H9 (cell line): ENCODE results near the gene ZFAND5. TPM values are rescaled to one million over a fixed set of nuclear protein-coding genes. Genes with fewer than 3 reads are reported as not detected.

Experiments
- DNase-seq: peaks from one replicate; pipeline ENCODE4 v3.0.0-alpha.2; 2017
- H2AFZ ChIP-seq: one replicate; pipeline ENCODE4 v1.6.1; 2013; ENCODE audit warnings: mild to moderate bottlenecking, low read length, control low read depth, moderate library complexity
- H2AK5ac ChIP-seq: 2 replicates; pipeline ENCODE4 v1.6.1; 2013; ENCODE audit warnings: low read length, control low read depth, mixed read lengths; ENCODE audit not compliant: insufficient read length
- H2BK120ac ChIP-seq: one replicate; pipeline ENCODE4 v1.6.1; 2013; ENCODE audit warnings: low read depth, mild to moderate bottlenecking, low read length, control low read depth, inconsistent platforms; ENCODE audit not compliant: poor library complexity, severe bottlenecking
- H2BK12ac ChIP-seq: 2 replicates; pipeline ENCODE4 v1.6.1; 2013; ENCODE audit warnings: low read length, control low read depth, mixed read lengths, low read depth; ENCODE audit not compliant: insufficient read length
- H2BK15ac ChIP-seq: 2 replicates; pipeline ENCODE4 v1.6.1; 2013; ENCODE audit warnings: low read depth, low read length, control low read depth
- H2BK20ac ChIP-seq: one replicate; pipeline ENCODE4 v1.6.1; 2013; ENCODE audit warnings: low read depth, mild to moderate bottlenecking, low read length, control low read depth, inconsistent platforms; ENCODE audit not compliant: poor library complexity, severe bottlenecking
- H2BK5ac ChIP-seq: 2 replicates; pipeline ENCODE4 v1.6.1; 2013; ENCODE audit warnings: low read length, control low read depth, mixed read lengths; ENCODE audit not compliant: insufficient read length
- H3K14ac ChIP-seq: 2 replicates; pipeline ENCODE4 v1.6.1; 2013; ENCODE audit warnings: low read length, control low read depth; ENCODE audit not compliant: insufficient read depth
- H3K18ac ChIP-seq: 2 replicates; pipeline ENCODE4 v1.6.1; 2013; ENCODE audit warnings: low read depth, mild to moderate bottlenecking, mixed read lengths, low read length, control low read depth; ENCODE audit not compliant: insufficient read length
- H3K23ac ChIP-seq: 2 replicates; pipeline ENCODE4 v1.6.1; 2013; ENCODE audit warnings: low read length, control low read depth, mixed read lengths, low read depth; ENCODE audit not compliant: insufficient read length
- H3K23me2 ChIP-seq: 2 replicates; pipeline ENCODE4 v1.6.1; 2013; ENCODE audit warnings: low read depth, mild to moderate bottlenecking, mixed read lengths, low read length, control low read depth; ENCODE audit not compliant: insufficient read length, poor library complexity, severe bottlenecking
- H3K27ac ChIP-seq: 2 replicates; pipeline ENCODE4 v1.5.1; 2013; ENCODE audit warnings: low read length, control low read depth, mixed read lengths, low read depth; ENCODE audit not compliant: insufficient read length
- H3K27me3 ChIP-seq: 2 replicates; pipeline ENCODE4 v1.6.1; 2013; ENCODE audit warnings: low read length, control low read depth, inconsistent platforms; ENCODE audit not compliant: insufficient read depth
- H3K4ac ChIP-seq: 2 replicates; pipeline ENCODE4 v1.6.1; 2013; ENCODE audit warnings: low read depth, mild to moderate bottlenecking, control low read depth, inconsistent platforms, low read length, moderate library complexity
- H3K4me1 ChIP-seq: 2 replicates; pipeline ENCODE4 v1.6.1; 2013; ENCODE audit warnings: low read length, control low read depth, inconsistent platforms; ENCODE audit not compliant: insufficient read depth
- H3K4me2 ChIP-seq: 2 replicates; pipeline ENCODE4 v1.6.1; 2013; ENCODE audit warnings: low read length, control low read depth, mixed read lengths; ENCODE audit not compliant: insufficient read length, insufficient read depth
- H3K56ac ChIP-seq: 2 replicates; pipeline ENCODE4 v1.6.1; 2013; ENCODE audit warnings: low read depth, mild to moderate bottlenecking, mixed read lengths, low read length, control low read depth; ENCODE audit not compliant: insufficient read length
- H3K79me1 ChIP-seq: 2 replicates; pipeline ENCODE4 v1.6.1; 2013; ENCODE audit warnings: low read depth, mild to moderate bottlenecking, moderate library complexity, low read length, control low read depth, inconsistent platforms; ENCODE audit not compliant: insufficient read depth, poor library complexity, severe bottlenecking
- H3K79me2 ChIP-seq: 2 replicates; pipeline ENCODE4 v1.6.1; 2013; ENCODE audit warnings: low read length, control low read depth, inconsistent platforms; ENCODE audit not compliant: insufficient read depth
- H3K9ac ChIP-seq: 2 replicates; pipeline ENCODE4 v1.6.1; 2013; ENCODE audit warnings: low read length, control low read depth, mixed read lengths; ENCODE audit not compliant: insufficient read length; ENCODE audit errors: extremely low read depth
- H3K9me3 ChIP-seq: one replicate; pipeline ENCODE4 v1.6.1; 2013; ENCODE audit warnings: low read depth, low read length, inconsistent platforms; ENCODE audit not compliant: control insufficient read depth
- H3T11ph ChIP-seq: one replicate; pipeline ENCODE4 v1.6.1; 2013; ENCODE audit warnings: mild to moderate bottlenecking, low read length, control low read depth, inconsistent platforms
- H4K20me1 ChIP-seq: one replicate; pipeline ENCODE4 v1.6.1; 2013; ENCODE audit not compliant: control insufficient read depth, insufficient read length, insufficient read depth
- H4K5ac ChIP-seq: 2 replicates; pipeline ENCODE4 v1.6.1; 2013; ENCODE audit warnings: low read depth, mild to moderate bottlenecking, mixed read lengths, low read length, control low read depth; ENCODE audit not compliant: insufficient read length
- H4K8ac ChIP-seq: replicated peaks from 2 replicates; pipeline ENCODE4 v1.6.1; 2013; ENCODE audit warnings: low read length, control low read depth, mixed read lengths, low read depth; ENCODE audit not compliant: insufficient read length
- H4K91ac ChIP-seq: 2 replicates; pipeline ENCODE4 v1.6.1; 2013; ENCODE audit warnings: low read depth, mild to moderate bottlenecking, moderate library complexity, mixed read lengths, low read length, control low read depth; ENCODE audit not compliant: insufficient read length
- H3K27ac Mint-ChIP-seq, 3 experiments: 2 replicates in 2 of 3; 3 replicates in 1 of 3; pipeline ENCODE4 v1.8.0; 2020 to 2021; ENCODE audit warnings: mixed read lengths in 3 of 3, mild to moderate bottlenecking in 1 of 3, moderate library complexity in 1 of 3
- H3K27me3 Mint-ChIP-seq: 2 replicates; pipeline ENCODE4 v1.8.0; 2021; ENCODE audit warnings: low read depth, mild to moderate bottlenecking, moderate library complexity, mixed read lengths
- H3K36me3 Mint-ChIP-seq, 3 experiments: 2 replicates in 2 of 3; 3 replicates in 1 of 3; pipeline ENCODE4 v1.8.0; 2020 to 2021; ENCODE audit warnings: low read depth in 3 of 3, mixed read lengths in 3 of 3; ENCODE audit not compliant: insufficient read depth in 1 of 3
- H3K4me1 Mint-ChIP-seq, 2 experiments: 2 replicates each; pipeline ENCODE4 v1.8.0; 2020; ENCODE audit warnings: mixed read lengths in 2 of 2
- H3K4me3 Mint-ChIP-seq, 2 experiments: 2 replicates in 1 of 2; 3 replicates in 1 of 2; pipeline ENCODE4 v1.8.0; 2020 to 2021; ENCODE audit warnings: mild to moderate bottlenecking in 2 of 2, mixed read lengths in 2 of 2, moderate library complexity in 1 of 2
- H3K9me3 Mint-ChIP-seq, 2 experiments: 2 replicates in 1 of 2; 3 replicates in 1 of 2; pipeline ENCODE4 v1.8.0; 2020; ENCODE audit warnings: mild to moderate bottlenecking in 2 of 2, mixed read lengths in 2 of 2, moderate library complexity in 1 of 2
- WGBS: extraction: QIAGEN DNeasy Blood & Tissue Kit; methylation state at CpG from one replicate; pipeline ENCODE4 v1.1.7; 2013; ENCODE audit warnings: missing lambda C conversion rate, low lambda C conversion rate, mixed read lengths; ENCODE audit not compliant: insufficient read length; ENCODE audit errors: extremely low coverage; 5-methylcytosine and 5-hydroxymethylcytosine counted together
- total RNA-seq: library from RNA; stranded (reverse); gene quantifications from 2 replicates; pipeline ENCODE4 v1.2.1, GENCODE V29; 2021
- TF ChIP-seq, protein P1 (sequence below): fragments of 200-600 bp; sonication (generic); conservative IDR thresholded peaks from 3 replicates; pipeline ENCODE4 v1.8.0; 2021; ENCODE audit warnings: antibody characterized with exemption, mild to moderate bottlenecking

ZFAND5 gene
- total RNA-seq, 1 experiment from 2014 or later: 304 TPM

DNA sequence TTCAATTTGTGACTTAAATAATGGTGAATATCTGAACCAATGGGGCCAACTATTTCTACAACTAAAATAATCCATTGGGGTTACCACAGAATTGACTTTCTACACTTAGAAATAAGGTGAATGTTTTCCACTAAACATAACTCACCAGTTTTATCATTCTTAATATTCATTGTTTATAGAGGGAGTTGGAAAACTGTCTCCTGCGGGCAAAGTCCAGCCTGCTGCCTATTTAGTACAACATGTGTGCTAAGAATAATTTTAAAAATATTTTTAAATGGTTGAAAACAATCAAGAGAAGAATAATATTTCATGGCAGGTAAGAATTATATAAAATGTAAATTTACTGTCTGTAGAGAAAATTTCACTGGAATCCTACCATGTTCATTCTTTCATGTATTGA is 45.2 kb upstream of the ZFAND5 start:
- no peaks in the 10 kb centered on the region for H4K20me1 ChIP-seq
- H3K27me3 ChIP-seq: no peaks in the 10 kb centered on the region
- H3K4me1 Mint-ChIP-seq: peaks cover 4 to 8% of the 10 kb centered on the region in 2 experiments; a peak in 3 of 4 replicates
- H3K27ac ChIP-seq: no peak overlapping the region
- no peaks in the 10 kb centered on the region for H3K9me3 ChIP-seq
- no peaks in the 10 kb centered on the region for H3K4me1 ChIP-seq
- no peak overlapping the region for H2BK12ac ChIP-seq
- no peak overlapping the region for H3K4ac ChIP-seq
- no peak overlapping the region for H4K91ac ChIP-seq
- TF ChIP-seq, protein P1, sequence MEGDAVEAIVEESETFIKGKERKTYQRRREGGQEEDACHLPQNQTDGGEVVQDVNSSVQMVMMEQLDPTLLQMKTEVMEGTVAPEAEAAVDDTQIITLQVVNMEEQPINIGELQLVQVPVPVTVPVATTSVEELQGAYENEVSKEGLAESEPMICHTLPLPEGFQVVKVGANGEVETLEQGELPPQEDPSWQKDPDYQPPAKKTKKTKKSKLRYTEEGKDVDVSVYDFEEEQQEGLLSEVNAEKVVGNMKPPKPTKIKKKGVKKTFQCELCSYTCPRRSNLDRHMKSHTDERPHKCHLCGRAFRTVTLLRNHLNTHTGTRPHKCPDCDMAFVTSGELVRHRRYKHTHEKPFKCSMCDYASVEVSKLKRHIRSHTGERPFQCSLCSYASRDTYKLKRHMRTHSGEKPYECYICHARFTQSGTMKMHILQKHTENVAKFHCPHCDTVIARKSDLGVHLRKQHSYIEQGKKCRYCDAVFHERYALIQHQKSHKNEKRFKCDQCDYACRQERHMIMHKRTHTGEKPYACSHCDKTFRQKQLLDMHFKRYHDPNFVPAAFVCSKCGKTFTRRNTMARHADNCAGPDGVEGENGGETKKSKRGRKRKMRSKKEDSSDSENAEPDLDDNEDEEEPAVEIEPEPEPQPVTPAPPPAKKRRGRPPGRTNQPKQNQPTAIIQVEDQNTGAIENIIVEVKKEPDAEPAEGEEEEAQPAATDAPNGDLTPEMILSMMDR: no peak
- no peak overlapping the region for H2AK5ac ChIP-seq
- H3K18ac ChIP-seq: no peak overlapping the region
- H3K9ac ChIP-seq: no peak overlapping the region
- no peak overlapping the region for H2BK120ac ChIP-seq
- H4K5ac ChIP-seq: no peak overlapping the region
- H2BK20ac ChIP-seq: no peak overlapping the region
- no peaks in the 10 kb centered on the region; a peak in 1 of 5 replicates for H3K9me3 Mint-ChIP-seq
- no peaks in the 10 kb centered on the region for H3K27me3 Mint-ChIP-seq
- no peaks in the 10 kb centered on the region for H3K23me2 ChIP-seq
- no peak overlapping the region for H3K4me2 ChIP-seq
- no peak overlapping the region for H3K27ac Mint-ChIP-seq
- H2BK5ac ChIP-seq: no peak overlapping the region
- H3K56ac ChIP-seq: no peak overlapping the region
- no CpG with 5 or more reads among the region's 1 CpG for WGBS
- no peaks in the 10 kb centered on the region for H3K79me1 ChIP-seq
- H3K14ac ChIP-seq: no peak overlapping the region
- DNase-seq: no peak
- H3T11ph ChIP-seq: no peak overlapping the region
- H4K8ac ChIP-seq: no peak overlapping the region
- no peak overlapping the region for H3K23ac ChIP-seq
- no peak overlapping the region for H3K4me3 Mint-ChIP-seq
- H2BK15ac ChIP-seq: no peak overlapping the region
- H2AFZ ChIP-seq: no peak overlapping the region
- no peaks in the 10 kb centered on the region for H3K36me3 Mint-ChIP-seq
- no peaks in the 10 kb centered on the region for H3K79me2 ChIP-seq
